ENCODE measurements around the gene SCAF4.

Gene SCAF4

GRCh38 chr21:31629972-31630711 lies 101.8 kb downstream of the SCAF4 start:
- DNase-seq: no peak

GRCh38 chr21:31624961-31625491 lies 106.9 kb downstream of the SCAF4 start:
- no peak for DNase-seq

- DNase-seq: no peak
Observed at GRCh38 chr21:31624181-31624580, 107.7 kb downstream of the SCAF4 start.

- no peak for DNase-seq
Observed at GRCh38 chr21:31623664-31624063, 108.3 kb downstream of the SCAF4 start.

- no peak for DNase-seq
Observed at GRCh38 chr21:31622397-31622796, 109.5 kb downstream of the SCAF4 start.
